Activated CD4-positive, alpha-beta T cell treated with anti-CD3 and anti-CD28 coated beads for 4 hours (primary cell): ENCODE measurements around the gene SDCCAG8.
"Not testable (repeated sequence)": the region's sequence is repeated elsewhere in the genome, so short reads cannot be mapped to it uniquely, and the experiment has no call there.

ENCODE experiments used
- DNase-seq, 2 donors: peaks; one replicate each; pipeline ENCODE4 v3.0.0-alpha.2; 2020

The SDCCAG8 gene

DNA sequence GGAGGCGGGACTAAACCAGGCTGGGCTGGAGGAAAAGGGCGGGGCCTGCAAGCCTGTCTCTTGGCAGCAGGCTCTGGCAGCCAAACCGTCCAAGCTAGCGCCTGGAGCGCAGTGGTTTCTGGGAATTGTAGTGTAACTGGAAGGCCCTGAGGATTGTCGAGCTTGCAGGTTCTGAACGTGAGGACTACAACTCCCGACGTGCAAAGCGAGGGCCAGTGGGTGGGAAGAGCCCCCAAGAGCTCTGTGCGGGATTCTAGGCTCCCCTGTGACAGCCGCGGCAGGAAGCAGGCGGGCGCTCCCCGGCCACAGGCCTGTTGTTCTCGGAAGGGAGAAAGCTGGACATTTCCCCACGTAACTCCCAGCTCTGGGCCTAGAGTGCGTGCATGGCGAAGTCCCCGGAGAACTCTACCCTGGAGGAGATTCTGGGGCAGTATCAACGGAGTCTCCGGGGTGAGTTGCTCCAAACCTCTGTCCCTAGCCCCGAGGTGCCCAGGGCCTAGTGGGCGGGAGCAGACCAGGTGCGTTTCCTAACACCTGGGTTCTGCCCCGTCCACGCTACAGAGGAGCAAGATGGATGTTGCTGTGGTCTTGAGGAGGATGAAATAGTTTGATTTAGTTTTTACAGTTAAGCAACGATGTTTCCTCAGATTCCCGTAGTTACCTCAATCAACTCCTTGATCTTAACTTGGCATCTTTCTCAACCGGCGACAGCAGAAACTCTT is at the start of gene SDCCAG8:
TSS of gene SDCCAG8 (plus strand) at position 251 of the 722 bp plus-strand sequence. CDS start at position 384, 133 bp downstream.
- DNase-seq, result peak; percentile 91 to 94

DNA sequence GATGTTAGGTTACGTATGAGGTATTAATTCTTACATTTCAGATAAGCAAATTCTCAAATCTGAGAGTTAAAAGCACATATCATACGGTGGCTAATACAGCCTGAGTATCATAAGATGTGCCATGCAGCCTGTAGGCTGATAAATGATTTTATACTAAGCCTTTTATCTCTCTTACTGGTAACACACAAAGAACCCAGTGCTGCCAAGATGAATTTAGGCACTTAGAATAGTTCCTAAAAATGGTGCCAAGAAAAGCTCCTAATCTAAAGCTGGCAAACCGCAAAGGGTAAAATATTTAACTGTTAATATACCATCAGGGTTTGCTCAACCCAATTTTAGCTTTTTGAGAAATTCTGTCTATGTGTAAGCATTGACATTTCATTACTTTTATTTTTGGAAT is 43.9 kb upstream of the SDCCAG8 start:
- not testable (repeated sequence) for DNase-seq

DNA sequence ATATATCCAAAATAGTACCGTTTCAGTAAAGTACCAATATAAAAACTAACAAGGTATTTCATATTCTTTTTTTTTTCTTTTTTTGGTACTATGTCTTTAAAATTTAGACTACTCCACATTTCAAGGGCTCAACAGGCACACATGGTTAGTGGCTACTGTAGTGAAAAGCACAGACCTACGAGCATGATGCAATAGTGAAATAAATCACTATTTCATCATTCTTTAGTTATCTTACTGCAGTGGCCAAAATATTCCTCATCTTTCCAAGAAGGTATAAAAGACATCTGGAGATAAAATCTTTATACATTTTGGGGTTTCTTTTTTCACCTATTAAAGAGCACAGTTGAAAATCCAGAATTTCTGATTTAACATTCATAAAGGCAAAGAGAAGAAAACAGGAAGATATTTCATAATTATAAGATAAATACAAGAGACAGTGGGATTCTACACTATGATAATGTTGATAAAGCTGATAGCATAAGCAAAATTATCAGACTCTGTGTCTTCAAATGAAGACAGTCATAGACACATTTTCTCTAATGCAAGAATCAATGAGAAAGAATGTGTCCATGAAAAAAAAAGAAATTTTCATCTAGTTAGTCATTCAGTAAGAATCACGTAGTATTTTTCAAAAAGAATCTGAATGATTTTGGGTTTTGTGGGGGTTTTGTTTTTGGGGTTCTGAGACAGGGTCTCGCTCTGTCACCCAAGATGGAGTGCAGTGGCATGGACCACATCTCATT is 42.6 kb upstream of the SDCCAG8 start:
- DNase-seq, result no peak

DNA sequence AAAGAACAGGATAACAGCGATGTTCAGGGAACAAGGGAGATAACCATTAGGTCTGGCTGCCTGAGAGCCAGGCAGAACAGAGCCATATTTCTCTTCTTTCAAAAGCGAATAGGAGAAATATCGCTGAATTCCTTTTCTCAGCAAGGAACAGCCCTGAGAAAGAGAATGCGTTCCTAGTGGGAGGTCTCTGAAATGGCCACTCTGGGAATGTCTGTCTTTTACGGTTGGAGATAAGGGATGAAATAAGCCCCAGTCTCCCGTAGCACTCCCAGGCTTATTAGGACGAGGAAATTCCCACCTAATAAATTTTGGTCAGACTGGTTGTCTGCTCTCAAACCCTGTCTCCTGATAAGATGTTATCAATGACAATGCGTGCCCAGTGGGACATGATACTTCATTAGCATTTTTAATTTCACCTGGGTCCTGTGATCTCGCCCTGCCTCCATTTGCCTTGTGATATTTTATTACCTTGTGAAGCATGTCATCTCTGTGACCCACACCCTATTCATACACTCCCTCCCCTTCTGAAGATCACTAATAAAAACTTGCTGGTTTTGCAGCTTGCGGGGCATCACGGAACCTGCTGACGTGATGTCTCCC is 40.5 kb upstream of the SDCCAG8 start:
- not testable (repeated sequence) for DNase-seq

DNA sequence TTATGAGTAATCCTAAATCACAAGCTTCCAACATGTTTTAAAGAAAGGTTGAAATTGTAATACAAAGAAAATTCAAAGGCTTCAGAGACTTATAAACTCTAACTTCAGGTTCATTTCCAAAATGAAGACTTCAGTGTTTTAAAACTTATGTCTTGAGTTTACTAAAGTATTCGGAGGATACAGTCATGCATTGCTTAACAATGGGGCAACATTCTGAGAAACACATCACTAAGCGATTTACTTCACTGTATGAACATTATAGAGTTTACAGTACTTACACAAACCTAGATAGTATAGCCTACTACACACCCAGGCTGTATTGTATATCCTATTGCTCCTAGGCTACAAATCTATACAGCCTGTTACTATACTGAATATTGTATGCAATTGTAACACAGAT is 39.1 kb upstream of the SDCCAG8 start:
- DNase-seq, result no peak

DNA sequence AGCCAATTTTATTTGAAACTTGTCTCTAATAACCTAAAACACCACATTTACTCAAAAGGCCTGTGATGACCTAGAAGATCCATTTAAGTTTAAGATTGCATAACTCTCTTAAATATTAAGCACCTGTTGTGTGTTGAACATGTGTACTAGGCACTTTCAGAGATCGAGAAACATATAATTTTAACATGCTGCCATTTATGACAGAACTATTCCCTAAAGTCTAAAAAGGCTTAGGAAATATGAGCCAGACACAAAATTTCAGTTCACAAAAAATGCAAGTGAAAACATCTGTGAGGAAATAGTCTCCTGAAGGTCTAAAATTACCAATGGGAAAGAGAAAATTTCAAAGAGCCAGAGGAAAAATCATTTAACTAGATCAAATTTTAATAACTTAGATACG is 38.5 kb upstream of the SDCCAG8 start:
- no peak for DNase-seq

DNA sequence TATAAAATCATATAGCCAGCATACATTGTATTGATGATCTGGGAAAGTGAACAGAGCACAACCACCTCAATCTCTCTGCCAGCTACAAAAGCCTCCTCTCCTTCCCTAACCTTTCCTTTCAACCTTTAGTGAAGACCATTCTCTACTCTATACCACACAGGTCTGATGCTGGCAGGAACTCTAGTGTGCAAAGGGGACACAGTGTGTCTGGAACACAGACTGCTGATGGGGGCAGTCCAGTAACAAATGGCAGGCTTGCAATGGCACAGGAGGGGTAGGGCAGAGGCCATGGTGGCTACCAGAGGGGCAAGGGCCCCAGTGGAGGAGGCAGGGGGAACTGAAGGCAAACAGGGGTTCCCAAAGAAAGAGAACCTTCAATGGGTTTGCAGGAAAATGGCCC is 37.8 kb upstream of the SDCCAG8 start:
- no peak for DNase-seq

DNA sequence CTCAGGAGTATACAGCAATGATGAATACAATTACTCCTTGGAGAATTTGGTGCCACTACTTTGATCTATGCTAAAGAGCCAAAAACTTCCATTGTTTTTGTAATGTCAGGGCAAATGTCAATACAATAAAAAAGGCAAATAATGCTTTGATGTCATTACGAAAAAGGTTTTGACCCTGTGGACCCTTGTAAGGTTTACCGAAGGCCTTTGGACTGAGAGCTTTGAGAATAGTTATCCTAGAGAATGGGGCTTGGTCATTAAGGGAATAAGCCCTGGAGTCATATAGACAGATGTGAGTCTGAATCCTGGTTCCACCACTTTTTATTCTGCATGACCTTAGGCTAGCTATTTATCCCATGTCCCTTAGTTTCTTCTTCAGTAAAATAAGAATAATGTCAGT is 28.2 kb upstream of the SDCCAG8 start:
- no peak for DNase-seq

DNA sequence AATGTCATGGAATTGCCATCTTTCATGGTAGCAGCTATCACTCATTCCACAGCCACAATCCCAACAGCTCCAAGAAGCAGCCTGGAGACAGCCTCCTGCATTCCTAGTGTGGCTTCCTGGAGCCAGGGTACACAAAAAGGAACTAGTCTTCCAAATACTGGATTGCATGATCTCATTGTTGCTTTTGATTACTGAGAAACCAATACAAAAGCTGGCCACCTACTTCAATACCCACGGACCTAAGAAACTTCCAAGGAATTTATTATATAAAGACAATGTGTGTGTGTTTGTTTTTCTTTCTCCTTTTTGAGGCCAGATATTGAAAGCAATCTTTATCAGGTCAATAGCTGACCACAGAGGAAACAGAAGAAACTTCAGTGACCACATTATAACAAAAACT is 26.3 kb upstream of the SDCCAG8 start:
- DNase-seq, result no peak

DNA sequence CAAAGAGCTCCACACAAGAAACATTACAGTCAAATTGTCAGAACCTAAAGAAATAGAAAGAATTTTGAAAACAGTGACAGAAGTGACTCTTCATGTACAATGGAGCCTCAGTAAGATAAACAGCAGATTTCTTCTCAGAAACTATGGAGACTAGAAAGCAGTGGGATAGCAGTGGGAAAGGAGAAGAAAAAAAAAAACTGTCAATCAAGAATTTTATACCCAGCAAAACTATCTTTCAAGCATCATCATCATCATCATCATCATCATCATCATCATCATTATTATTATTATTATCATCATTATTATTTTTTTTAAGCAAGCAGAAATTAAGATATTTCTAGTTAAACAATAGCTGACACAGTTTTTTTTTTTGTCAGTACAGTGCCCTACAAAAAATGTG is 24.9 kb upstream of the SDCCAG8 start:
- DNase-seq, result no peak

DNA sequence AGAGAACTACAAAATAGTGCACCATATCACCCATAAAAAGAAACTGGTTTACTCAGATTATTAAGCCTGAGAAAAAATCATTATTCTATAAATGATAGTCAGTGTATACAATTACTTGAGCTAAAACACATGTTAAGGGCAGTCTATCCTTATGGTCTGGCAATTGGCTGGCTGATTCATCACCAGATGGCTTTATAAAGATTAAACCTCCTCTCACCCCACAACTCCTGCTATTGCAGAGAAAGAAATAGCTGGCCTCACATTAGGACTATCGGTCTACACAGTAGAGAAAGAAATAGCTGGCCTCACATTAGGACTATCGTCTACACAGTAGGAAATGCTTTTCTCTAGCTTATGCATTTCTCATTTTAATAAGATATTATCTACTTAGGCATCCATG is 21.9 kb upstream of the SDCCAG8 start:
- no peak for DNase-seq

DNA sequence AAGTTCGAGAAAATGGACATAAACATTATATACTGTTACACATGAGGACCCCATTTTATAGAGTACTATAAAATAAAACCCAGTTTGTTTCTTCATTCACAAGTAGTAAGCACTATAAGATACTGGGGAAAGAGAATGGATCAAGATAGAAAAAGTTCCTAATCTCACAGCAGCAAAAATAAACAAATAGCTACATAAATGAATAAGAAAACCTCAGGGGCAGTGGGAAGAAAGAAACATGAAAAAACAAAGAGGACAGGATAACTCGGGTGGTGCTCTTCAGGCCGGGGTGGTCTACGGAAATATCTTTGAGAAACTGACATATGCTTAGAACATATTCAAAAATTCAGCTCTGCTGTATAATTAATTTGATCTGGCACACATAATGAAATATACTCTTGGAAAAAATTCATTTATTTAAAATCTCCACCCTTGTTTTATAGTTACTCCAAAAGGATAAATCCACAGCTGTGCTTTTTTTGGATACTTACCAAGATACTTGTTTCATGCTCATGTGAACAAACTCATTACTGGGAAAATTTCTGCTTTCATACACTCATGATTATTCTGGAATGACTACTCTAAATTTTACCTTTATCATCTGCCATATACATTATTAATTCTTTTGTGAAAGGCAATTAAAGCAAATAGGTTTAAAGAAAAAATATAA is 20.7 kb upstream of the SDCCAG8 start:
- DNase-seq, result no peak

DNA sequence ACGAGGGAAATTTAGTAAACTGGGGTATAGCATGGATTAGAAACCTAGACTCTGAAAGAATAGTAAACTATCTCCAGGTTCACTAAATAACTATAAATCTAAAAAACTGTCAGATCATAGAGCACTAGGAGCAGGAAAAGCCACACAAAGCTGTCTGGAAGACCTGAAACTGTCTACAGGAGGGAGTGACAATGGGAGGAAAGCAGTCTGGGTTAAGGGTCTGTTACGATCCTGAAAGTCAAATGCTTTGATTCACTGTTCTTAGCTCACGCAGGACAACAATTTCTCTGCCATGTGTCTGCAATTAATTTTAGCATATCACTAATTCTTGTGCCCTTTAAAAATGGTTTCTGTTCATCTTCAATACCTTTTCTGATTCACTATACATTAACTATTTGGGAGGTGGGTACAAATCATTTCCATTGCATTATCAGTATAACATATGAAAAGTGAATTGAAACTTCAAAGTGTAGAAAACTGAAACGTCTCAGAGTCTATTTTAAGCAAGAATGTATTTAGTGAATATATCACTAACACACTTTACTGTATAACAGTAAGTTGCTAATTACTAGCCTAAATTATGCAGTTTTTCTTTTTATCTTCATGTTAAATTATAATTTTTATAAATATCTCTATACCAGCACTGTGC is 19.1 kb upstream of the SDCCAG8 start:
- DNase-seq, result no peak

DNA sequence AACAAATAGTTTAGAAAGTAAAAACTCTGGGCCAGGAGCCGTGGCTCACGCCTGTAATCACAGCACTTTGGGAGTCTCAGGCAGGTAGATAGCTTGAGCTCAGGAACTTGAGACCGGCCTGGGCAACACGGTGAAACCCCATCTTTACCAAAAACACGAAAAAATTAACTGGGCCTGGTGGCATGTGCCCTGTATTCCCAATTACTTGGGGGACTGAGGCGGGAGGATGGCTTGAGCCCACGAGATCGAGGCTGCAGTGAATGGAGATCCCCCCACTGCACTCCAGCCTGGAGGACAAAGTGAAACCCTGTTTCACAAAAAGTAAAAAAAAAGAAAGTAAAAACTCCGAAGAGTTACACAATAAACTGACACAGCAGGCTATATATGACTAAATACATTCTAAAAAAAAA is 11.4 kb upstream of the SDCCAG8 start:
- DNase-seq, result no peak

DNA sequence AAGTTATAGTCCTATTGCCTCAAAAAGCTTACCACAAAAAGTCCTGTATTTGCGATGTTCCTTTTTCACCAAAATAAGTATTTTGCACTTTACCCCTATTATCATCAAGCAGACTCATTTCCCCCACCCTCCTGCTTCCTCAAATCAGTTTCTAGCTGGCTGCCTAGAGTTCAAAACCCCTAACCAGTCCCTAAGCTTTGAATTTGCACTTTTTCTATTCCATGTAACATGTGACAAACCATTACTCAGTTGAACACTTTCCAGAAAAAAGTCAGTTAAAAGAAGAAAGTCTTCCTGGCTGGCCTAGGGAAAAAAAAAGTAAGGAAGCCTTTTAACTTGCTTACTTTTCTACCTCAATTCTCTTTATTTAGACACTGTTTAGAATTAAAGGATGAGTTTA is 8.9 kb upstream of the SDCCAG8 start:
- DNase-seq, result no peak

DNA sequence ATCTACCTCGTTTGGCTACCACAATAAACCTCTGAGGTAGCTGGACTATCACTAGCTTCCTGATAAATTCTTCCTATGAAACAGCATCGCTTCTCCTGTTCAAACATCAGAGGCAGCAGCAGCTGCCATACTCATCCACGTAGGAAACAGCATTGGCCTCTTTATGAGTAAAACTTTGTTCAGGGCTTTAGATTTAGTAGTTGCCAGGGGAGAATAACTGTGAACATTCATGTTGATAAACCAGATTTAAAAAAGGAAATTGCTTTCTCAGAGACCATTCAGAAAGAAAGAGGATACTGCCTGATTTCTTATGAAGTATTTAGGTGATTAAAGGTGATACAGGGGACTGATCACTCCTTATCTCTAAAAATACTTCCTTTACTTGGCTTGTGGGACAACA is 7.9 kb upstream of the SDCCAG8 start:
- DNase-seq, result no peak

DNA sequence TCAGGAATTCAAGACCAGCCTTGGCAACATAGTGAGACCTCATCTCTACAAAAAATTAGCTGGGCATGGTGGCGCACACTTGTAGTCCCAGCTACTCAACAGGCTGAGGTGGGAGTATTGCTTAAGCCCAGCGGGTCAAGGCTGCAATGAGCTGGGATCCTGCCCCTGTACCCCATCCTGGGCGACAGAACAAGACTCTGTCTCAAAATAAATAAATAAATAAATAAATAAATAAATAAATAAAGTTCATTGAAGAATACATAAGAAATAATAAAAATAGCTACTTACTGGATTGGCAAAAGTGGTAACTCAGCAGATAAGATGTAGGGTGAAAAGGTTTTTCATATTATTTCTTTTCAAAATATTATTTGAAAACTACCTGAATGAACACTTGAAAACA is 6.6 kb upstream of the SDCCAG8 start:
- DNase-seq, result no peak

DNA sequence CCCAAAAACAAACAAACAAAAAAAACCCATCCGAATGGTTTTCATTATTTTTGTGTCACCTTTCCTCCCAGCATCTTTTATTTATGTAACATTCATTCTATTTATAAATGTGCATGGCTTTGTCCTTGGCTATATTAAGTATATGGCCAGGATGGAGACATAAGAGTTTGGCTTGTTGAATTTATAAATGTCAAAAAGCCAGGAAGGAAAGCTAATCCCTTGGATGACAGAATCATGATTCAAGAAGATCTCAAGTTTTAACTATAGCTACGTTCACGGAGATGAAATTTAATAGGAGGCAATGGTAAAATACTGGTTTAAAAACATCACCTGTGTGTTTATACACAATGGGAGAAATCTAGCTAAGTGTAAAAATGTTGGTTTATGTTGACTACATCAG is 5.7 kb upstream of the SDCCAG8 start:
- DNase-seq, result no peak

DNA sequence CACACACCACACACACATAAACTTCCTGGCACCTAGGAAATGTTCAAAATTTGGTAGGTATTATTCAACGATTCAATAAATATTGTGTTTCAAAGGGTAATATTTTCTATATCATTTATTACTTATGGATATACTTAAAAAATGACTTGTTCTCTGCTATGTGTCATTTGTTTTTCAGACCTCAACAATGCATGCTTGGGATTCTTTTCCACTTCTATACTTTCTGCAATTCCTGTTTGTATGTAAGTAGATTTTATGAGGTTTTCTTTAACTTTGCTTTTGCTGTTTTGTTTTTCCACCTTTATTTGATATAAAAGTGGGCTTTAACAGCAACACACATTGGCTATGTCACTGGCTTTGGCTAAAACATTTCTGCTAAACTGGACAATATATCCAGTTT is 4.3 kb upstream of the SDCCAG8 start:
- DNase-seq, result no peak

DNA sequence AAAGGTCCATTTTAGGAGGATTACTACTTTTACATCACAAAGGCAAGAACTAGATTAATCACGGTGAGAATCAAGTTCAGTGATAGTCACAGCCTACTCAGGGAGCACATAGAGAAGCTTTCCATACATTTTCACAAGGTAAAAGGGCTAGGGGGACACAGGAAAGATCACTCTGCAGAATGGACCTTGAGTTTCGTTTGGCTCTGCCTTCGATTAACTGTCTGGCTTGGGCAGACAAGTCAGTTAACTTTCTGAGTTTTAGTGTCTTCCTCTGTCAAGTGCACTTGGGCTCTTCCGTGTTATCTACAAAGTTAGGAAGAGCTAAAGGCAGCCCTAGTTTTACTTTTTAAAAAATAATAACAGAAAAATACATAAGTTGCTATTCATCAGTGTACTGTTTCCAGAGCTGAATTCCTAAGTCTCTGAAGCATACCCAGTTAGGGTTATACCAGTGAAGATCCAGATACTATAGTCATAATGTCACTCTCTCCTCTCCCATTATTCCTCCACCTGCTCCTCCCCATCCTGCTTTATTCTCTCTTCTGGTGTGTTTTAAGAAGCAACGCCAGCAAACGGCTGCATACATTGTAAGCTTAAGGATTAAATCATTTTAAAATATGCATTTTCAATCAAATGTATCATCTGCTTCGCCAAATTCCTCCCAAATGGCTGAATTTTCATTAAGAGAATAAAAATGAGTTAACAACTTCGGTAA is 2.5 kb upstream of the SDCCAG8 start:
- DNase-seq, result no peak

DNA sequence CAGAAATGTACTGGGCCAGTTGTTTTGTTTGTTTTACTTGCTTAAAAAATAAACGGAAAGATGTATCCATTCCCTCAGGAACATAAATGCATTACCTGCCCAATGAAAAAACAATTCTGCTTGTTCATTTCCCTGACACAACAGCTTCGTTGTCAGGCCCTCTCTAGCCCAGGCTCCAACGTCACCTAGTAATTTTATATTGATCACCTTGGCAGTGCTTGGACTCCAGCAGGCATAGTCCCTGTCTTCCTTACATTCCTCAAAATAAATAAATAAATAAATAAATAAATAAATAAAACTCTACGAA is 2.0 kb upstream of the SDCCAG8 start:
- DNase-seq, result no peak

DNA sequence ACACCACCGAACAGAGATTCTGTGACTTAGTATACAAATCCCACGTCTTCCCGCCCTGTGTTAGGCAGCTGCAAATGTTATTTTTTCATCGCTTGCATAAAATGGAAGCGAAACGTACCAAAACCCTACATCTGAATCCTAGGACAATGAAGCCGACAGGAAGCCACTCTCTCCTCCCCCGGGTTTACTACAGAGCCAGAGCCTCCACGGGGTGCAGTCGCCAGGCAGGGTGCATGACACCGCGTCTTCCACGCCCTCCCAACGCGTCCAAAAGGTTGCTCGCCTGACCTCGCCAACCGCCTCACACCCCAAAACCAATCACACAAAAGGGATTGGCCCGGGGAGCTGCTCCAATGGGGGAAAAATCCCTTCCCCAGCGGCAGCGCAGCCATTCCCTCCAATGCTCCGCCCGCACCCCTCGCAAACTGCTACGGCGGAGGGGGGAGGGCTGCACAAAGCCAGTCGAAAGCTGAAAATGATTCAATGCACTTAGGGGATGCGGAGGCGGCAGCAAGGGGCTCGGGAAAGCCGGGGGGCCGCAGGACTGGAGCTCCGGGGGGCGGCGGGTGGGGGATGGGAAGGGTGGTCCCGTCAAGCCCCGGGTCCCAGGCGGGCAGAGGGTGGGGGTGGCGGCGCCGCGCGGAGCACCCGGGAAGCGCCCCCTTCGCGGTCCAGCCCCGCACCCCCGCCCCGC is 1.5 kb upstream of the SDCCAG8 start:
- DNase-seq, result peak; percentile 54 to 61
